Measurements from ENCODE around the gene GH1.
"Not testable (repeated sequence)": the region's sequence is repeated elsewhere in the genome, so short reads cannot be mapped to it uniquely, and the experiment has no call there.

GH1 gene

GRCh38 chr17:63894021-63894420 is 24.6 kb downstream of the GH1 start:
- DNase-seq = not testable (repeated sequence)

GRCh38 chr17:63892316-63893037 is 26.2 kb downstream of the GH1 start:
- DNase-seq = not testable (repeated sequence)

- DNase-seq = not testable (repeated sequence)
These were observed 29.4 kb downstream of the GH1 start for GRCh38 chr17:63889026-63889848.

GRCh38 chr17:63885119-63885518 is 33.5 kb downstream of the GH1 start:
- DNase-seq = not testable (repeated sequence)

- DNase-seq = not testable (repeated sequence)
These were observed 36.0 kb downstream of the GH1 start for GRCh38 chr17:63882626-63883126.

- peak; percentile 7 for DNase-seq
These were observed 36.6 kb downstream of the GH1 start, which contains the start of gene GH2 for GRCh38 chr17:63881935-63882601. Gene GH2, minus strand, starts transcription at chr17:63881944. Its CDS starts 143 bp downstream, at chr17:63881801.

- DNase-seq = not testable (repeated sequence)
These were observed 37.3 kb downstream of the GH1 start for GRCh38 chr17:63881337-63881736.

- DNase-seq = no peak
These were observed 37.9 kb downstream of the GH1 start for GRCh38 chr17:63880706-63881105.

GRCh38 chr17:63878413-63878812 is 40.2 kb downstream of the GH1 start:
- DNase-seq = not testable (repeated sequence)

GRCh38 chr17:63874693-63875092 is 43.9 kb downstream of the GH1 start:
- not testable (repeated sequence) for DNase-seq

- not testable (repeated sequence) for DNase-seq
These were observed 44.5 kb downstream of the GH1 start for GRCh38 chr17:63874061-63874626.

GRCh38 chr17:63873577-63873976 is 45.1 kb downstream of the GH1 start, which contains the start of gene CSH2:
Gene CSH2, minus strand, starts transcription at chr17:63873677. Its CDS starts 63 bp downstream, at chr17:63873614.
- DNase-seq = not testable (repeated sequence)

GRCh38 chr17:63871646-63872365 is 46.8 kb downstream of the GH1 start:
- DNase-seq = peak; percentile 48

- DNase-seq = not testable (repeated sequence)
These were observed 48.4 kb downstream of the GH1 start for GRCh38 chr17:63870292-63870665.

- DNase-seq = peak; percentile 54
These were observed 48.9 kb downstream of the GH1 start for GRCh38 chr17:63869491-63870291.
